Fibroblast of skin of abdomen (primary cell): ENCODE measurements around the gene ERGIC1. TPM values are rescaled to one million over a fixed set of nuclear protein-coding genes. Genes with fewer than 3 reads are reported as not detected.
"Not testable (repeated sequence)": the region's sequence is repeated elsewhere in the genome, so short reads cannot be mapped to it uniquely, and the experiment has no call there.

ENCODE experiments used
- DNase-seq: peaks from one replicate; pipeline ENCODE4 v3.0.0-alpha.2; 2013
- polyA plus RNA-seq, 2 experiments: library from polyadenylated mRNA; unstranded; fragments of 120-200 nt; gene quantifications; one replicate each; pipeline ENCODE4 v1.2.1, GENCODE V29; 2013; ENCODE audit not compliant: insufficient read length in 2 of 2

The ERGIC1 gene
- 187 TPM for polyA plus RNA-seq (2013, experiment 1 of 2; ENCODE audit: insufficient read length)
- polyA plus RNA-seq (2013, experiment 2 of 2; ENCODE audit: insufficient read length) = 187 TPM

- DNase-seq = peak; percentile 83
Measured at GRCh38 chr5:172833686-172834414, at the start of gene ERGIC1. Gene ERGIC1, plus strand, starts transcription at chr5:172834251. Its CDS starts 163 bp downstream, at chr5:172834414.

- no peak for DNase-seq
Measured at GRCh38 chr5:172785429-172786088, 48.5 kb upstream of the ERGIC1 start.

DNA sequence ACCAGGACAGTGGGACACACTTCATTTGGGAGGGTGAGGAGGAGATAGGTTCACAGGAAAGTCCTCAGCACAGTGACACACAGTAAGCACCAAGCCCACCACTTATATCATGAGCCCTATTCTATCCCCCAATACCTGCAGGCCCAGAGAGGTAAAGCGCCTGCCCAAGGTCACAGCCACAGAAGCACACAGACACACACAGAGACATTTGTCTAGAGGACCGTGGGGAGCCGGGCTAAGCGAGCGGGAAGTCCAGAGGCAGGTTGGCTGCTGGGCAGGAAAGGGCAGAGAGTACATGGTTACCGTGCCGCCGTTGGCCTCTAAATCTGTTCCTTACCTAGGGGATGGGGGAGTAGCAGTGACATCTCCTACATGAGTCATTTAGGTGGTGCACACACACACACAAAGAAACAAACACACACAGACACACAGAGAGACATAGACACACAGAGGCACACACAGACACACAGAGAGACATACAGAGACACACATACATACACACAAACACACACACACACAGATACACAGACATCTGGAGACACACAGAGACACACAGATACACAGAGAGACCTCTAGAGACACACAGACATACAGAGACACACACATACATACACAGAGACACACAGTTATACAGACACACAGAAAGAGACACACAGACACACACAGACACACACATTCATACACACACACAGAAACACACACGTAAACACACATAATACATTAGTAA, 47.2 kb upstream of the ERGIC1 start:
- DNase-seq = no peak

- DNase-seq = not testable (repeated sequence)
Measured at GRCh38 chr5:172787538-172787937, 46.5 kb upstream of the ERGIC1 start.

DNA sequence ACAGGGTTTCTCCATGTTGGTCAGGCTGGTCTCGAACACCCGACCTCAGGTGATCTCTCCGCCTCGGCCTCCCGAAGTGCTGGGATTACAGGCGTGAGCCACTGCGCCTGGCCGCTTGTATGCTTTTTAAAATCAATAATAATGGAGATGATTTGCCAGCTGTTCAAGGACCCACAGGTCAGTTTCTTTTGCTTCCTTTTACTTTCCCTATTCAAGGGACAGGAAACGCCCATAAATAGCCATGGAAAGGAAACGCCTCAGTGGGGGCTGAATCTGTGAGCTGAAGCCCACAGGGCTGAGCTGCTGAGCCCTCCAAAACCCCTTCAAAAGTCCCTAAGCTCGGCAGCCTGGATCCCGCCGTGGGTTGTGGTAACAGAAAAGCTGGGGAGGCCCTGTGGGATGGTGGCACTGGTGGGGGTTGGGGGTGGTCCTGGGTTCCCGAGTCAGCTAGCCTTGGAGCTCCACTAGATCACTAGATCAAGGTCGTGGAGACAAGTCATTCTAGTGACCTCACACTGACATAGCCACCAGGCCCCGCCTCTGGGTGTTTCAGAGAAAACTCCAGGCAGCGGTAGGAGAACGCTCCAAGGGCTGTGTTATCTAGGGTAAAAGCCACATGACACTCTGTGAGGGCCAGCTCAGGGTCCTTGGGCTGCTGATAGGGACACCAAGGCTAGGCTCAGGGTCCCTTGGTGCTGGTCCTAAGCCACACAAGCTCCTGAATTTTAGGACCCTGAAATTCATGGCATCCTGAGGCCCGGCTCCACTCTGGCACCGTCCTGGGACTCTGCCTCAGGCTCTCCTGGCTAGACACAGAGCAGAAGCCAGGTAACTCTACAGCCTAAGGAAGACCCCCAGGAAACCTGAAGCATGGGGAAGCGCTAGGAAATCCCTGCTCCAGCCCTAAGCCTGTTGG, 45.0 kb upstream of the ERGIC1 start:
- no peak for DNase-seq

DNA sequence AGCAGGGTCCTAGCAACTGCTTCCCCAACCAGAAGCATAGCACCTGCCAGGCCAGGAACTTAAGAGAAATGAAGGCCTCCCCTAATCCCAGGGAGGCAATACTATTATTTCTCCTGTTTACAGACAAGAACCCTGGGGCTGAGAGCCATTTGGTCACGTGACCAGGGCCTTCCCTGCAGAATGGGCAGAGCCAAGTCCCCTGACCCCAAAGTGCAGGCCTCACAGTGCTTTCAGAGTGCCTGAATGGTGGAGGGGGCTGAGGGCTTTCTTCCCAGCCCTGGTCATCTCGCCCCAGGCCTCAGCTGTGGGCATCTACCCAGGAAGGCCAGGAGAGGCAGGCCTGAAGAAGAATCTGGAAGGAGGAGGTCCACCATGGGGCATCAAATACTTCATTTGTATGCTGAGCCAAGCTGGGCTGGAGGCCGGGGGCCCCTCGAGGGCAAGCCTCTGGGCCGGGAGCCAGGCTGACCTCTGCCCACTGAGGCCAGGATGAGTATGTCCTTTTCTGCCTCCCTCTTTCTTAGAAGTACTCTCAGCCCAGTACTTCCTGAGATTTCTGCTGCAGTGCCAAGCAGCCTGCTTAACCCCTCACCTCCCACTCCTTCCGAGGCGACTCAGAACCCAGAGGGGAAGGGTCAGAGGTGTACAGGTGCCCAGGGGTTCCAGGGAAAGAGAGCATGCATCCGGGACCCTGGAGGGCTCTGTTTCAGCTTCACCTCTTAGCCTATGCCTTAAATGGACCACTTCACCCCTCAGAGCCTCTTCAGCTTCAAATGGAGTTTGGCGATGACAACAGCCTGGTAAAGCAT, 44.2 kb upstream of the ERGIC1 start:
- no peak for DNase-seq

GRCh38 chr5:172790496-172790889, 43.6 kb upstream of the ERGIC1 start:
- no peak for DNase-seq

- DNase-seq = no peak
Measured at GRCh38 chr5:172791286-172791685, 42.8 kb upstream of the ERGIC1 start.

GRCh38 chr5:172791726-172792445, 42.2 kb upstream of the ERGIC1 start:
- no peak for DNase-seq

GRCh38 chr5:172792701-172793570, 41.1 kb upstream of the ERGIC1 start:
- DNase-seq = no peak

- no peak for DNase-seq
Measured at GRCh38 chr5:172793577-172794488, 40.2 kb upstream of the ERGIC1 start.

GRCh38 chr5:172795318-172795977, 38.6 kb upstream of the ERGIC1 start:
- DNase-seq = peak; percentile 98

- no peak for DNase-seq
Measured at GRCh38 chr5:172796306-172796705, 37.7 kb upstream of the ERGIC1 start.

DNA sequence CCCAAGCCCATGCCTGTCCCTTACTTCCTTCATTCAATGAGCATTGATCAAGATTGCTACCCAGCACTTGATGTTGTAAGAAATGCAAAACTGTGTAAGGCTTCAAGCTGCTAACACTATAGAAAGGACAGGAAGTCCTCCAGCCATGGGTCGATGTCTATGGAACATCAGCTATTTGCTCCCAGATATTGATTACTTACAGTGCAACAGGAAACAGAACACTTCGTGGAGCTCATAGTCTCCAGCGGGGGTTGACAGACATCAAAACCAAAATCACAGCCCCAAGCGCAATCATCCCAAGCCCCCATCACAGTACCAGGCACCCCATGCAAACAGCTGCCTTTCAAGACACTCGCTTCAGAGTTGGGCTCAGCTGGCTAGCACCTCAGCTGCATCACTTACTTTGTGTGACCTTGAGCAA, 36.3 kb upstream of the ERGIC1 start:
- no peak for DNase-seq

- DNase-seq = peak; percentile 88
Measured at GRCh38 chr5:172798422-172799215, 35.4 kb upstream of the ERGIC1 start.

GRCh38 chr5:172799416-172799815, 34.6 kb upstream of the ERGIC1 start:
- no peak for DNase-seq

DNA sequence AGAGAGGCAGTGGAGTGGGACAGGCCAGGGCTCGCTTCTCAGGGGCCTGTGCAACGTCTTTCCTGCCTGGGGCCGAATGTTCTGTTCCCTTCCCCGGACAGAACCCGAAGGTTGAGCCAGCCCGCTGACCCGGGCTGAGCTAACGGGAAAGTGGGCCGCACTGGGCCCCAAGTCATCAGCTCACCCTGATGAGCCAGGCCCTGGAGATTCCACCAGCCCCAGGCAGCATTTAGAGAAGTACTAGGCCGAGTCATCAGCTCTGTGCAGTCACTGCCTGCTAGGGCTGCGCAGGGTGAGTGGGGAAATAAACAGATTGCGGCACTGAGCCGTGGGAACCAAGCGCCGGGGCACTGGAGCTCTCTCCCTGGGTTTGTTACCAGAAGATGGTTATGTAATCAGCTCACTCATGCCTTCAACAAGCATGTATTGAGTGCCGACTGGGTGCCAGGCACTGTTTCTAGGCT, 33.9 kb upstream of the ERGIC1 start:
- DNase-seq = peak; percentile 81
